Measurements from ENCODE around the gene FBXW7.

The FBXW7 gene

DNA sequence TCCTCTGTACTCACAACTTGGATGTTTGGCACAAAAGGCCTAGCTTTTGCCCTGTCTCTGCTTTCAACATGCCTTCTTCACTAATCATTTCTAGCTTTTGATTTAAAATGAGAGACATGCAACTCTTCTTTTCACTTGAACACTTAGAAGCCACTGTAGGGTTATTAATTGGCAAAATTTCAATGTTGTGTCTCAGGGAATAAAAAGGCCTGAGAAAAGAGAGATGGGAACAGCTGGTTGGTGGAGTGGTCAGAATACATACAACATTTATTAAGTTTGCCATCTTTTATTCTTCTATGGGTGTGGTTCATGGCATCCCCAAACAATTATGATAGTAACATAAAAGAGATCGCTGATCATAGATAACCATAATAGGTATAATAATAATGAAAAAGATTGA, 114.3 kb downstream of the FBXW7 start:
- DNase-seq, result no peak

DNA sequence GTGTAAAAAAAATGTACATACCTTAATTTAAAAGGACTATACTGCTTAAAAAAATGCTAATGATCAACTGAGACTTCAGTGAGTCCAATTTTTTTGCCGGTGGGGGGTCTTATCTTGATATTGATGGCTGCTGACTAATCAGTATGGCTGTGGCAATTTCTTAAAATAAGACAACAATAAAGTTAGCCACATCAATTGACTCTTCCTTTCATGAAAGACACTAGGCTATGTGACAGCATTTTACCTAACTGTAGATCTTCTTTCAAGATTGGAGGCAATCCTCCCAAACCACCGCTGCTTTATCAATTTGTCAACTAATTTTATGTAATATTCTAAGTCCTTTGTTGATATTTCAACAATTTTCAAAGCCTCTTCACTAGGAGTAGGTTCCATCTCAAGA, 116.1 kb downstream of the FBXW7 start:
- no peak for DNase-seq

DNA sequence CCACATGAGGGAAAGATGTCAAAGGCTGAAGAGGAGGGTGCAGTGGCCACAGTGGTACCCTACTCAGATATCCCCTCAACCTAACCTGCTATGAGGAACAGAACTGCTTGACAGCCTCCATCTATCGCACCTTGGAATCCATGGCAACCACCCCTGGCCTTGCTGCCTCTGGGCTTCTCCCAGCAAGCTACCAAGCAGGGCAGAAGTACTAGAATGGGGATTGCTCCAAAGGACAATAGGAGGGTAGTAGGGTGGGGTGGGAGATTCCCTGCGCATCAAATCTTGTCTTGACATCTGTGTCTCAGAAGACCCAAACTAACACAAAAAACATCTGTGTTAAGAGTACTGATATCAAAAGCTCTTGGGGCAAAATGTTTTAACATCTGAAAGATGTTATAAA, 118.2 kb downstream of the FBXW7 start:
- DNase-seq, result no peak

GRCh38 chr4:152415980-152416379, 119.9 kb downstream of the FBXW7 start:
- no peak for DNase-seq

- no peak for DNase-seq
Observed at GRCh38 chr4:152408514-152409327, 127.2 kb downstream of the FBXW7 start.

- DNase-seq, result no peak
Observed at GRCh38 chr4:152401424-152401823, 134.5 kb downstream of the FBXW7 start.

DNA sequence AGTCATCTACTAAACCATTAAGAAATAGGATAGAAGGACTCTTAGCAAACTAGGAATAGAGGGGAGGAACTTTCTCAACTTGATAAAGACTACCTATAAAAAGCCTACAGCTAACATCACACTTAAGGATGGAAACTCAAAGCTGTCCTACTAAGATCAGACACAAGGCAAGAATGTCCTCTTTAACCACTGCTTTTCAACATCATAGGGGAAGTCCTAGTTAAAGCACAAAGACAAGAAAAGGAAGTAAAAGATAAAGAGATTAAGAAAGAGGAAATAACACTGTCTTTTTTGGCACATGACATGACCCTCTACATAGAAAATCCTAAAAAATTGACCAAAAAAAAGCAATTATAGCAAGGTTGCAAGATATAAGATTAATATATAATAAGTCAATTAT, 136.6 kb downstream of the FBXW7 start:
- DNase-seq, result no peak

- no peak for DNase-seq
Observed at GRCh38 chr4:152398060-152398459, 137.8 kb downstream of the FBXW7 start.

- no peak for DNase-seq
Observed at GRCh38 chr4:152394791-152395190, 141.1 kb downstream of the FBXW7 start.

GRCh38 chr4:152392079-152392478, 143.8 kb downstream of the FBXW7 start:
- DNase-seq, result no peak

DNA sequence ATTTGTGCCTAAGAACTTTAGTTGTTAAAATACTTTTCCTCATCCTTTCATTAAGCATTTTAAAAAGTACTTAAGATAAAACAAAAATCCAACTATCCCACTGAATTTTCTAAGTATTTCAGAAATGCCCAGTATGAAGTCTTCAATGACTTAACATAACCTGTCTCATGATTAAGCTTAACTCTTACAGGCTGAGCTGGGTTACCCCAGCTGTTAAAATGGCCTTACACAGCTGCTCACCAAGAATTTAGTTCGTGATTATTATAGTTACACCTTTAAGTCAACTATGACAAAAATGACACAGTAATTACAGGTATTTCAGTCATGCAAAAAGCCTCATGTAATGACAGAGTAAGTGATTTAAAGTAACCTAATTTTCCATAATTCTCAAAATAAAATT, 145.7 kb downstream of the FBXW7 start:
- no peak for DNase-seq

DNA sequence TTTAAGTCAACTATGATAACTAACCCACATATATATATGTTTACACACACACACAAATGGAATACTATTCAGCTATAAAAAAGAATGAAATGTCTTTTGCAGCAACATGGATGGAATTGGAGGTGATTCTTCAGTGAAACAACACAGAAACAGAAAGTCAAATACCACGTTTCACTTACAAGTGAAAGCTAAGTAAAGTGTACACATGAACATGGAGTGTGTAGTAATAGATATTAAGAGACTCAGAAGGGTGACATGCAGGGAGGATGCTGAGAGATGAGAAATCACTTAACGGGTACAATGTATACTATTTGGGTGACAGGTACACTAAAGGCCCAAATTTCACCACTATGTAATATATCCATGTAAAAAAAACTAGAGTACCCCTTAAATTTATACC, 146.5 kb downstream of the FBXW7 start:
- no peak for DNase-seq

- DNase-seq, result no peak
Observed at GRCh38 chr4:152385551-152385950, 150.3 kb downstream of the FBXW7 start.

GRCh38 chr4:152382057-152382785, 153.7 kb downstream of the FBXW7 start:
- no peak for DNase-seq

DNA sequence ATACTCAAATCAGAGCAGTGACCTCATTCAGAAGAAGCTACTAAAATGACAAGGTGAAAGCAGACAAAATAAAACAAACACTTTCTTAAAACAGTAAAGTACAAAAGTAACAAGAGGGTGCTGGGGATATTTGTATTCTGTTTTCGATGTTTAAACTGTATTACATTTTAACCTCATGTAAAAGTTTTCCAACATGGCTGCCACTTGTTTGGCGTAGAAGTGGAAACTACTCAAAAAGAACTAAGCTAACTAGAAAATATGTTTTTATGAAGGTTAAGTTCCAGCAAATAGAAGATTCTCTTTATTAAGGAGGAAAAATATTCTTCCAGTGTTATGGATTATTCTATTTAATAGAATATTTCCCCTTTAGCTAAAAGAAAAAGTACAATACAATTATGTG, 155.0 kb downstream of the FBXW7 start:
- DNase-seq, result no peak

GRCh38 chr4:152380185-152380584, 155.7 kb downstream of the FBXW7 start:
- DNase-seq, result no peak

DNA sequence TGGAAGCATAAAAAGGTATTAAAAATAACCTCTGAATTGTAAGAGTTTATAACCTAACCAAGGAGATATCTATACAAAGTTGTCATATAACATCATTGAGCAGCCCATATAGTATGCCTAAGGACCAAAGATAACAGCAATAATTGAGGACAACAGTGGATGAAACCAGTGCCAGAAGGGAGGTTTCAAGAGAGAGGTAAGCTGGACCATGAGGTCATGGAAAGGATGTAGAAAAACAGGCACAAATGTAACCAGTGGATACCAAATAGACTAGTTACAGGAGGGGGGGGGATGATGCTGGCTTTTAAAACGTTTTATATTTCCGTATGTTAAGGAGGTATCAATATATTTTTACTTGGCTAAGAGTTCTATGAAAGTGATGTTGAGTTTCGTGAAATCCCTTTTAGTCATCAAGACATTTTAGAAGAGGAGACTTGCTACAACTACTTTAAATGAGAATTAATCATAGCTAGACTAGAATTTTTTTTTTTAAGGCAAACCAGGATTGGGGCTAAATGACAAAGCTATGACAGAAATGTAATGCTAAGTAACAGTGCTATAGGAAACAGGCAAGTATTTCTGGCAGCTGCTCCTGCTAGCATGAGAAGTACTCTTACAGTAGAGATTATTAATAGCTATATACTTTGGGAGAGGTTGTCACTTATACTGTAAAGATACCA, 161.1 kb downstream of the FBXW7 start:
- no peak for DNase-seq

DNA sequence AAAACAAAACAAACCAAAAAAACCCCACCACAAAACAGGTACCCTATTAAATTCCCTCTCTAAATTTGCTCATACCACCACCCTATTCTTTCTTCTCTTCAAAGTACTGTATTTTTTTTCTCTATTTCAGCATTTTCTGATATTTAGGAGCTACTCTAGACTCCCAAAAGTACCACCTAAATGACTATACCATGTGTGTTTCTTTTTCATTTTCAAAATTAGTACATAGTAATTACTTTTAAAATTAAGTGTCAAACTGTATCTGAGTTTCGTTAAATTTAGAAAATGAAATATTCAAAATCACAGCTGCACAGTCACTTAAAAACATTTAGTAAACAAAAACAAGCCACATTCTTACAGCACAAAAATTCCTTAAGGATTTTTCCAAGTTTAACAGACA, 161.7 kb downstream of the FBXW7 start:
- DNase-seq, result no peak

DNA sequence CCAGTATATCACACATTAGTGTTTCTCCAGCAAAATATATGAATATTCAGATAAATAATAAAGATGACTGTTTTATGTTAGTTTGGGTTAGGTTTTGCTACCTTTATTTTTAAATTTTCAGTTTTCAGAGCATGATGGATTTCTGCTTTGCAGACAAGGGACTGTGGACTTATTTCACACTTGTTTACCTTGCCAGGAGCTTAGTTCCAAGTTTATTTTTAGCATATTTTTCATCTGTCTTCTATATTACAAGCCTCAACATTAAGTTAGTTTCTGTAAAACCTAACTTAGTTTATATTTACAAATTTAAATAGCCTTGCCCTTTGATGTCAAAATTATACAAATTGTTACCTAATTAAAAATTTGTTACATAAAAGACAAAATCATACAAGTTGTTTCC, 163.4 kb downstream of the FBXW7 start:
- DNase-seq, result no peak

GRCh38 chr4:152369902-152370295, 166.0 kb downstream of the FBXW7 start:
- no peak for DNase-seq

DNA sequence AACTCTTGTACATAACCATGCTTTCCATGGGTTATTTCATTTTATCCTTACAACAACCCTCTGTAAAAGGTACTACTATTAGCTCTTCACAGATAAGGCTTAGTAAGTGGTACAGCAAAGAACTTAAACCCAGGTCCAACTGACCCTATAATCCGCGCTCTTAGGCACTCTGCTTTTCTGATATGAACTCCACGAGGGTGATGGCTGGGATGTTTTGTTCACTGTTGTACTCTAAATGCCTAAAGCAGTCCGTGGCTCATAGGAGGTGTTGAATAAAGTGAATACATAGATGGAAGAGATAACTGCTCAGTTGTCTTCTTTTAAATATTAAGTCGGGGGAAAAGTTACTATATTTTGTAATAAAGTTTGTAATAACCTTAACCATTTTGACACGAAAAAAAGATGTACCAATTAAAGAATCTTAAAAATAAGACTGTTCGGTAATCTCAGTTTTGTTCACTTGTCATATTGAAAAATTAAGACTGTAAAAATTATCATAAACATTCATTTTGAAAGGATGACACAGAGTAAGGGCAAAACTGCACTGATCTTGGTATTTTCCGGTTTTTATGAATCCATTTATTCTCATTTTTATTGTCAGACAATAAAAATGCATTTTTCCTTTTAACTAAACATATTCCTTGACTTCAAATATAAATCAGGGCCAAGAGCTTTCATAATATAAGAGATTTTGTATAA, 166.5 kb downstream of the FBXW7 start:
- no peak for DNase-seq

- DNase-seq, result peak; percentile 7
Observed at GRCh38 chr4:152368001-152368400, 167.9 kb downstream of the FBXW7 start.

- DNase-seq, result no peak
Observed at GRCh38 chr4:152364883-152365282, 171.0 kb downstream of the FBXW7 start.
